Right lobe of liver (tissue), 6 donors: ENCODE measurements around the gene MBOAT1. TPM values are rescaled to one million over a fixed set of nuclear protein-coding genes. Genes with fewer than 3 reads are reported as not detected.

ENCODE experiments used
- ATAC-seq, 4 donors: fragments of 200-7000 bp; cut with Tn5 transposase; one replicate each; pipeline ENCODE4 v1.9.1; 2020; ENCODE audit warnings: mild to moderate bottlenecking in 4 of 4, moderate library complexity in 4 of 4
- DNase-seq, 3 donors: peaks; one replicate each; pipeline ENCODE4 v3.0.0-alpha.2; 2020
- H3K27ac ChIP-seq, 3 donors: fragments of 200-600 bp; one replicate each; pipeline ENCODE4 v1.8.0; 2022
- H3K27me3 ChIP-seq, 2 donors: fragments of 200-600 bp; one replicate each; pipeline ENCODE4 v1.8.0; 2022
- H3K36me3 ChIP-seq, 4 donors: fragments of 200-600 bp; sonication (generic) in 1 of 4; one replicate each; pipeline versions ENCODE4 v1.5.1 to v1.8.0; 2017 to 2022; ENCODE audit warnings: control low read depth in 1 of 4
- H3K4me1 ChIP-seq, 4 donors: fragments of 200-600 bp; sonication (generic) in 1 of 4; one replicate each; pipeline versions ENCODE4 v1.5.1 to v1.8.0; 2017 to 2022; ENCODE audit warnings: control low read depth in 1 of 4
- H3K4me3 ChIP-seq, 3 donors: fragments of 200-600 bp; one replicate each; pipeline ENCODE4 v1.8.0; 2022
- H3K9me3 ChIP-seq, 4 donors: fragments of 200-600 bp; sonication (generic) in 1 of 4; one replicate each; pipeline versions ENCODE4 v1.5.1 to v1.8.0; 2017 to 2022; ENCODE audit warnings: control low read depth in 1 of 4
- POLR2A ChIP-seq: fragments of 450-650 bp; IDR thresholded peaks from one replicate; pipeline ENCODE4 v1.6.1; 2017; ENCODE audit warnings: antibody characterized with exemption, mild to moderate bottlenecking
- WGBS: methylation state at CpG from one replicate; pipeline ENCODE4 v1.1.6; 2018; ENCODE audit warnings: low coverage, low lambda C conversion rate; ENCODE audit not compliant: insufficient coverage; ENCODE audit errors: missing lambda C conversion rate; 5-methylcytosine and 5-hydroxymethylcytosine counted together
- intact Hi-C, 2 donors: fragments of 100-400 bp; cut with DNase I; formaldehyde crosslinking; loops; one replicate each; pipeline versions ENCODE4 v1.11.2 to v1.14.1; 2022
- total RNA-seq, 6 experiments: library from RNA; depleted of rRNA in 2 of 6; stranded (reverse); fragments of >200 nt in 2 of 6; fragmentation: NEBNext Ultra II Directional in 3 of 6; extraction: Animal tissue kit (Norgen Biotek cat#: 25700) in 3 of 6; gene quantifications; one replicate each; pipeline versions ENCODE4 v1.1.0 to v1.2.4, GENCODE V29; 2016 to 2023
- TF ChIP-seq, protein P1 (sequence below), 4 donors: fragments of 200-600 bp in 3 of 4; fragments of 450-650 bp in 1 of 4; IDR thresholded peaks; one replicate each; pipeline versions ENCODE4 v1.5.1 to v1.8.0; 2016 to 2022; ENCODE audit warnings: antibody characterized with exemption in 4 of 4, mild to moderate bottlenecking in 2 of 4
- donor health status: DM: no; HTN: yes; CAD: no.
- donor health status: DM: no; HTN: no; CAD: no.
- donor health status: DM: no; HTN: no; CAD: no.
- donor health status: DM: no; HTN: yes; CAD: no.
- donor health status: DM: no; HTN: yes; CAD: no.

The MBOAT1 gene
- total RNA-seq, 6 experiments from 2014 or later, result 3.6 to 10.0 (median 5.9) TPM

DNA sequence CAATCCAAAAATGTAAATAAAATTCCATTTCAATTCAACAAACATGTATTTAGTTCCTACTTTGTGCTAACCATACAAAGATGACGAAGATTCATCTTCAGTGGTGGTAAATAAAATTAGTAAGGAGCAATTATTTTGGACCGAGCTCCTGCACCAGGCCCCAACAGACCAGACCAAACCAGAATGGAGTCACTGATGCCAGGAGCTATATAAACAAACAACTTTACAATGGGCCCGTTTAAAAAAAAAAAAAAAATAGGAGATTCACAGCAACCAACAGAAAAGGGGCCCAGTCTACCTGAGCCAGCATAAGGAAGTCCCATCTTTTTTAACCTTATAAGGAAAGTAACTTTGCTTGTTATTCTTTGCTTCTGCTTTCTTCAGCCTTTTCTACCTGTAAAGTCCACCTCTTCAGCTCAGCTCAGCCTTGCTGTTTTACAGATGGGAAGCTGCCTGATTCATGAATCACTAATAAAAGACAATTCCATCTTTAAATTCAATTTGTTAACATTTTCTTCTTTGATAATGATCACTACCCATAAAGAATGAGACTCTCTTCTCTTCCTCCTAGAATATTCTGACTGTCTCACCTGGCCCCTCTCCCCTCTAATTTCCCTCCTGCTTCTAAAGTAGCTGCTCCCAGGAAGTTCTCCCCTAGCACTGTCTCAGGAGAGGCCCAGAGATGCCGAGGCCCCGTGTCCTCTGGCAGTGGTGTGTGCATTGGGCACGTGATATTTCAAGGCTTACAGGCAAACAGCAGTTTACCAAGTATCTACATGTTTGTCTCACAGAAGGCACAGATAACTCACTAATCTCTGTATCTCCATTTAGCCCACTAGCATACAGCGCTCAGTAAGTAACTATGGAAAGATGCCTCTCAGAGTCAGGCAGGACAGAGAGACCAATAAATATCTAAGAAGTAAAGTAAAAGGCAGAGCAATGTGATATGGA, 8.4 kb downstream of the MBOAT1 start:
- 58% methylated on average over 7 of the region's 7 CpGs for WGBS
- DNase-seq, result no peak
- Histone ChIP-seq H3K4me3 (no peak overlapping the region), H3K27ac (peak overlapping the region in 1 of 3 donors; percentile 76), H3K9me3 (no peaks in the 10 kb centered on the region), H3K36me3 (no peaks in the 10 kb centered on the region), H3K27me3 (no peaks in the 10 kb centered on the region), H3K4me1 (peaks cover 0 to 31% (median 5%) of the 10 kb centered on the region in 4 donors)
- no peak for TF ChIP-seq POLR2A
- TF ChIP-seq, protein P1, sequence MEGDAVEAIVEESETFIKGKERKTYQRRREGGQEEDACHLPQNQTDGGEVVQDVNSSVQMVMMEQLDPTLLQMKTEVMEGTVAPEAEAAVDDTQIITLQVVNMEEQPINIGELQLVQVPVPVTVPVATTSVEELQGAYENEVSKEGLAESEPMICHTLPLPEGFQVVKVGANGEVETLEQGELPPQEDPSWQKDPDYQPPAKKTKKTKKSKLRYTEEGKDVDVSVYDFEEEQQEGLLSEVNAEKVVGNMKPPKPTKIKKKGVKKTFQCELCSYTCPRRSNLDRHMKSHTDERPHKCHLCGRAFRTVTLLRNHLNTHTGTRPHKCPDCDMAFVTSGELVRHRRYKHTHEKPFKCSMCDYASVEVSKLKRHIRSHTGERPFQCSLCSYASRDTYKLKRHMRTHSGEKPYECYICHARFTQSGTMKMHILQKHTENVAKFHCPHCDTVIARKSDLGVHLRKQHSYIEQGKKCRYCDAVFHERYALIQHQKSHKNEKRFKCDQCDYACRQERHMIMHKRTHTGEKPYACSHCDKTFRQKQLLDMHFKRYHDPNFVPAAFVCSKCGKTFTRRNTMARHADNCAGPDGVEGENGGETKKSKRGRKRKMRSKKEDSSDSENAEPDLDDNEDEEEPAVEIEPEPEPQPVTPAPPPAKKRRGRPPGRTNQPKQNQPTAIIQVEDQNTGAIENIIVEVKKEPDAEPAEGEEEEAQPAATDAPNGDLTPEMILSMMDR (IDR thresholded peaks at IDR 0.05), result no peak
- ATAC-seq, result no peak
- intact Hi-C loops, result no loop called here

DNA sequence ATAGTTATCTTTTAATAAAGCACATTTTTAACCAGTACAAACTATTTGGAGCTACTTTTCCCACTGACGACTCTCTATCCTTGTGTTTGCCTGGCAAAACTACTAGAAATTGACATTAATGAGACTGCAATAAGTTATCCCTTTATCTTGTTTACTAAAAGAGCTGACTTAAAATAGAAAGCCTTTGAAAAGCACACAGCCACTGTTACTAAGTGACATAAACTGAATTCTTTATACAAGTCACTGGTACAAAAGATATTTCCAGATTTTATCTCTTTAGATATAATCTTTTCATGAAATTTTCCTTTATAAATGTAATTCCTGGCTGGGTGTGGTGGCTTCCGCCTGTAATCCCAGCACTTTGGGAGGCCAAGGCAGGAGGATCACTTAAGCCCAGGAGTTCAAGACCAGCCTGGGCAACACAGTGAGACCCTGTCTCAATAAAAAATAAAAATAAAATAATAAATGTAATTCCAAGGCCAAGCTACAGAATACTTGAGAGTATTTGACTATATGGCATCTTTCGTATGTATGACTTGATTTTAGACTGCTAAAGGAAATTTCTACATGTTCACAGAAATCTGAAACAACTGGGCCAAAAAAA, 9.5 kb downstream of the MBOAT1 start:
- intact Hi-C loops, result no loop called here
- DNase-seq (no peak), ATAC-seq (peak; percentile 22 to 60 (median 50))
- Histone ChIP-seq H3K27ac (peak overlapping the region; percentile 41 to 76 (median 42)), H3K9me3 (no peaks in the 10 kb centered on the region), H3K27me3 (no peaks in the 10 kb centered on the region), H3K4me3 (peak overlapping the region in 1 of 3 donors; percentile 11), H3K4me1 (peaks cover 0 to 31% (median 5%) of the 10 kb centered on the region in 4 donors), H3K36me3 (no peaks in the 10 kb centered on the region)
- no peak for TF ChIP-seq POLR2A
- TF ChIP-seq, protein P1 (IDR thresholded peaks at IDR 0.05), result no peak
- WGBS, result 65% methylated on average over 3 of the region's 3 CpGs

DNA sequence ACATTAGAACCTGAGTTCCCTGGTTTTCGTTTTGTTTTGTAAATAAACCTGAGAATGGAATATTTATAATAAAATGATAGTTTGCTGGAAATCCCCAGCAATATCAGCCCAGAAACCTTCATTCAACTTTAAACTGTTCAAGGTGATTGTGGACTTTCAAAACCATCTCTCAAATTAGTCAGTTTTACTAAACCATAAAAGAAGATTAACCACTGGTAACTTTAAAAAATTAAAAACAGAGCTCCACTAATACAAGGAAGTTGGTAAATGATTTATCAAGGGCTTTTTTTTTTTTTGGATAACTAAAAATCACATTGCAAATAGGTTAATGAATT, 10.0 kb downstream of the MBOAT1 start:
- intact Hi-C loops, result no loop called here
- TF ChIP-seq, protein P1 (IDR thresholded peaks at IDR 0.05), result no peak
- no peak for TF ChIP-seq POLR2A
- ATAC-seq, result peak in 3 of 4 donors; percentile 7 to 9 (median 8)
- WGBS, result 8% methylated on average over 1 of the region's 1 CpG
- Histone ChIP-seq H3K27me3 (no peaks in the 10 kb centered on the region), H3K36me3 (no peaks in the 10 kb centered on the region), H3K9me3 (no peaks in the 10 kb centered on the region), H3K27ac (peak overlapping the region; percentile 41 to 76 (median 42)), H3K4me1 (peaks cover 0 to 31% (median 5%) of the 10 kb centered on the region in 4 donors), H3K4me3 (peak overlapping the region in 1 of 3 donors; percentile 11)
- no peak for DNase-seq

DNA sequence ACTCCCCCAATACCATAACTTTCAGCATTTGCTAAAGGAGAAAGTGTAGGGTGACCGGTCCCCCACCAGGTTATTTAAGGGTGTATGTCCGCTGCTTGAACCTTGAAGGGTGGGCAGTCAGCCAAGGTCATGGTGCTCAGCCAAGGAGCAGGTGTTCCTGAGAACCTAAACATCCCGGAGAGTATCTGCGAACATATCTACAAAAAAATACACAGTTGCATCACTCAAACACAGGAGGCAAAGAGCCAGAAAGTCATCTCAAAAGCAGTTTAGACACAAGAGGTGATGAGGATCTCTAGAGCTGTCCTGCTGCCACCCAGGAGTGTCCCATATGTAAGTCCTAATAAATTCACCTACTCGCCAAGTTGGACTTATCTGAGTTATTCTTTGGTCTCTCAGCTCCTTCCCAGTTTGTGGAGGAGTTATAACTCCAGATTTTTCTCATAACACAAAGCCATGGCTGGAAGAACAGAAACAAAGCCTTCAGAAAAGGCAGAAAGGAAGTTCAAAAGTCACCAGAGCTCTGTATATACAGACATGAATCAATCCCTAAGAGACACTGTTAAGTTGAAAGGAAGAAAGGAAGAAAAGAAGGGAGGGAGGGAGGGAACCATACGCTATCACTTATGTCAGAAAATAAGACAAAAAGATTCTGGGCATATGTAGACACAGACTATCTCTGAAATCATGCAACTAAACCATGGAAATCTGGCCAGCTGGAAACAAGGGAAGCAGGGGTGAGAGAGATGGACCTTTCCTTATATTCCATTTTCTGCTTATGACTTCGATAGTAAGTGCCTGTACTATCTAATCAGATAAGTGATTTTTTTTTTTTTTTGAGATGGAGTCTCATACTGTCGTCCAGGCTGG, 11.3 kb downstream of the MBOAT1 start:
- Histone ChIP-seq H3K27ac (peak overlapping the region in 2 of 3 donors; percentile 55 to 76), H3K36me3 (no peaks in the 10 kb centered on the region), H3K4me3 (no peak overlapping the region), H3K27me3 (no peaks in the 10 kb centered on the region), H3K4me1 (peaks cover 0 to 31% (median 5%) of the 10 kb centered on the region in 4 donors), H3K9me3 (no peaks in the 10 kb centered on the region)
- ATAC-seq (peak in 3 of 4 donors; percentile 34 to 65 (median 64)), DNase-seq (peak in 1 of 3 donors; percentile 35)
- TF ChIP-seq, protein P1 (IDR thresholded peaks at IDR 0.05), result no peak
- TF ChIP-seq POLR2A, result no peak
- 55% methylated on average over 7 of the region's 8 CpGs for whole genome bisulfite sequencing
- intact Hi-C loops, result no loop called here
